ENCODE data around the gene RIN2.
A peak's percentile ranks its signal among the peaks of the same experiment; 100 is the strongest.
"Not testable (repeated sequence)": the region's sequence is repeated elsewhere in the genome, so short reads cannot be mapped to it uniquely, and the experiment has no call there.

RIN2 gene

DNA sequence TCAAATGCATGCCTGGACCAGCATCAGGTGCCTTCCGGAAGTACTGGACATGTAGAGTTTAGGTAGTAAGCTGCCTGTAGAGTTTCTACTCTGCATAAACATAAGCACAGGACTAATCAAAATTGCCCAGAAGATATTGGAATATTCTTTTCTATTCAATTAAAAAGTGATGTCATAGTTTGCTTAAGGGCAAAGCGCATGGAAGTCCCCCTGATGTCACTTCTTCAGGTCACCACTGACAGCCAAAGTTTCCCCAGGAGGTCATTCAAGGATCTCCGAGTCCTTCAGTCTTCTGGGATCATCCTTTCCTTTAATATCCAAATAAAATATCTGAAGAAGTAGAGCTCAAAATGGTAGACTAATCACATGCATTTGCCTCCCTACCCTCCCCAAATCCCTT, 17.5 kb upstream of the RIN2 start:
- FAIRE-seq: no peak

DNA sequence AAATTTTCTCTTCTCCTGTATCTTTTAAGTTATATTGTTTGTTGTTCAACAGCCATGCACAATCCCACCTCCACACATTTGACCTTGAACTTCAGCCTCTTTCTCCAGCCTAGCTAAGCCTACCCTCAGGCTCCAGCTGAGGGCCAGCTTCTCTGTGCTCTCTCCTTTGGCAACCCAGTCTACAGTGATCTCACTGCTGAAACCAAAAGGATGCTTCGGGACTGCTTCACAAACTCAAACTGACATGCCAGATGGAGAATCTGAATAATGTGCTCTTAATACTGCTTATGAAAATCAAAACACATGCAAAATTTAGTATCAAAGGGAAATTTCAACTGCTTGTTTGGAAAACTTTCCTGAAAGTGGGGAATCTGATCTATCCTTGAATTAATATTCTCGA, 16.1 kb upstream of the RIN2 start:
- no peak for FAIRE-seq

DNA sequence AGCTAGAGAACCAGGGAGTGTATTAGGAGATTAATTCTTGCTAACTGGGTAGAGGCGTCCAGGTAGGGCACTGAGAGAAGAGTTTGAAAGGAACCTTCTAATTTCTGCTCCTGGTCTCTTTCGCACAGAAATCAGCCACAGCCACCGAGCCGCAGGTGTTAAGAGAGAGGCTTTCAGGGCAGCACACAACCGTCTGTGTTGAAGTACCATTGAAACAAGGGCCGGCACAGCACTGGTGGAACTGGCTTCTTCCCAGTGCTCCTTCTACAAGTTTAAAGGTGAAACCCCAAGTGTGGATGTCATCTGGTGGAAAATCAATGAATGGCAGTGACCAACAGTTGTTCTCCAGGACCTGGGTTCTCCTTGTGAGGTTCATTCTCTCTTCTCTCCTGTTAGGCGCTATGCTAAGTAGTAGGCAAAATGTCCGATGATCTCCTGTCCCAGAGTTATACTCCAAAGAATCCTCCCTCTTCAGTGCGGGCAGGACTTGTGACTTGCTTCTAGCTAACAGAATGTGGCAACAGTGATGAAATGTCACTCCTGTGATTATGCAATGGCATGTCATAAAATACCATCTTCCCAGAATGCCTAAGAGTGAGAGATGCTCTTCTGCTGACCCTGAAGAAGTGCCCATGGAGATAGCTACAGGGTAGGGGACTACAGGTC, 15.0 kb upstream of the RIN2 start:
- FAIRE-seq: no peak

DNA sequence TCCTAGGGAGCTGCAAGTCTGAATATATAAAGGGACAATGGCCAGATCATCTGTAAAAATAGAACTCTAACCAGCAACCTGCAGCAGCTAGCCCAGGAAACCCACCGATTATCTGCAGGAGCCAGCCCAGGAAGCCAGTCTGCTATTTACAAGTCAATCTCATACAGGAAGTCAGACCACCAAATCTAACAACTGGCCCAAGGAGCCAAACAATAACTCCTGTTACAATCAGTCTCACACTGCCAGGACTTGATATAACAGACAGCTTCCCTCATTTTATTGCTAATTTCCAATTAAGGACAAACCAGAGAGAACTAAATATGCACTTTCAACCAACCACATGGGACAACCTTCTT, 14.4 kb upstream of the RIN2 start:
- no peak for FAIRE-seq

DNA sequence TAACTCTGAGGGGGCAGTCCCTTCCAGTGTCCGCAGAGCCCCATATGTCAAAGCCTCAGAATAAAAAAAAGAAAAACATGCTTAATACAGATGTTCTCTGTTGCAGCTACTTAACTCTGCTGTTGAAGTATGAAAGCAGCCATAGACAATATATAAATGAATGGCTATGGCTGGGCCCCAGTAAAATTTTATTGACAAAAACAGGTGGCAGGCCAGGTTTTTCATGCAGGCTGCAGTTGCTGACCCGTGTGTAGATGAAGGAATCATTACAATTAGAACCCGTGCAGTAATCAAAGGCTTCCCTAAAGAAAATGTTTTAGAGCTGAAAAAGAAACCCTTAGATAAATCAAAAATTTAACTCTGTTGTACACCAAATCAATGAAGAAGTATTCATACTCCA, 13.0 kb upstream of the RIN2 start:
- FAIRE-seq: no peak

DNA sequence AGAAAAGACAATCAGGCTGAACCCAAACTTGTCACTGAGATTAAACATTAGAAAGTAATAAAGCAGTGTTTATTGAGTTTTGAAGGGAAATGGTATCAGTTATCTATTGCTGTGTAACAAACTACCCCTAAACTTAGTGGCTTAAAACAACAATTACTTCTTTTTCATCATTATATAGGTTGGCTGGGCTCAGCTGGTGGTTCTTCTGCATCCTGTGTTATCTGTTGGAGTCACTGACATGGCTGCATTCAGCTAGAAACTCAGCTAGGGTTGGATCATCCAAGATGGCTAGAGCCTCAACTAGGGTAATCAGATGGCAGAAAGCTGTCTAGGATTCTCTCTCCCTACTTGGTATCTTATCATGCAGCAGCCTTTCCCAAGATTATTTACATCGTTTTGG, 12.5 kb upstream of the RIN2 start:
- no peak for FAIRE-seq

DNA sequence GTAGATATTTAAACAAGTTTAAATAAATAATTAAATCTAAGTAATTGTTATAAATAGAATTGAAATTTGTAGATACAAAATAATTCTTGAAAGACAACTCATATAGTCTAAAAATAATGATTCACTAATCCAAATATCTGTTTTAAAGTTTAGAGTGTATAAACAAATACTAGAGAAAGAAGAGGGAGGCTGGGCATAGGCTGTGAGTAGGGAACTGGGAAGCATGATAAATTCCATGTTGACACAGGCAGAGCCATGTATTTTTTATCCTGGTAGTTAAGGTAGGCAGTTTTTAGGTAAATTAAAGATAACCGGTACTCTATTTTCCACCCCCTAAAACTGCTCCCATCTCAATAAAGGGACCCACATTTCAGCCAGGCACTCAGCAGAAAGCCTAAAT, 11.7 kb upstream of the RIN2 start:
- no peak for FAIRE-seq

DNA sequence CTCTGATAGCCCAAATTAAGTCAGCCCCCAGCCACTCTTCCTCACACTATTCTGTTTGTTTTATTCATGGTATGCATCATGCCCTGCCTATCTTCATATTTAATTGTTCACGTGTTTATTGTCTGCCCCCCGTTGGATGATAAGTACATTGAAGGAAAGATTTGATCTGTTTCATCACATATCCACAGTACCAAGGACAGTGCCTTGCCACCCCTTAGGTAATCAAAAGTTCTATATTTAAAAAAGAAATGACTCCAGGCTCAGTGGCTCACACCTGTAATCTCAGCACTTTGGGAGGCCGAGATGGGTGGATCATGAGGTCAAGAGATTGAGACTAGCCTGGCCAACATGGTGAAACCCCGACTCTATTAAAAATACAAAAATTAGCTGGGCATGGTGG, 10.2 kb upstream of the RIN2 start:
- no peak for FAIRE-seq

DNA sequence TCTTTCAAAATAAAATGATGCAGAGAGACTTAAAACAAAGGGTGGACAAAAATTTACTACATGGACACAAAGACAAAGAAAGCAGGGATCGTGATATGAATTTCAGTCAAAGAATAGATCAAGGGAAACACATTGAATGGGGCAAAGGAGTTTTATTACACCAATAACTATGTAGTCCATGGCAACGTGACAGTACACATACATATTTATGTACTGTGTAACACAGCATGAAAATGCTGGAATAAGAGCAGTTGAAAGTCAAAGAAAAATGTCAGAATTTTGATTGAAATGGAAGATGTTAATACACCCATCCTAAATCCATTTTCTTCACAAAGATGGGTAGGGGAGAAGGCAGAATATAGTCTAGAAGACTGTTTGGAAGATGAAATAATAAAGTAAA, 9.4 kb upstream of the RIN2 start:
- FAIRE-seq: no peak

DNA sequence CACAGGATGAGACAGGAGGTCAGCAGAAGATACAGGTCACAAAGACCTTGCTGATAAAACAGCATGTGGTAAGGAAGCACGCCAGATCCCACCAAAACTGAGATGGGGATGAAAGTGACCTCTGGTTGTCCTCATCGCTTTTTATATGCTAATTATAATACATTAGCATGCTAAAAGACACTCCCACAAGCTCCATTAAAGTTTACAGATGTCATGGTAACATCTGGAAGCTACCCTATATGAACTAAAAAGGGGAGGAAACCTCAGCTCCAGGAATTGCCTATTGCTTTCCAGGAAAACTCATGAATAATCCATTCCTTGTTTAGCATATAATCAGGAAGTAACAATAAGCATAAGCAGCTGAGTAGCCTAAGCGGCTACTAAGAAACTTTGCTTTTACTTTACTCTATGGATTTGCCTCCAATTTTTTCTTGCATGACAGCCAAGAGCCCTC, 8.4 kb upstream of the RIN2 start:
- no peak for FAIRE-seq

DNA sequence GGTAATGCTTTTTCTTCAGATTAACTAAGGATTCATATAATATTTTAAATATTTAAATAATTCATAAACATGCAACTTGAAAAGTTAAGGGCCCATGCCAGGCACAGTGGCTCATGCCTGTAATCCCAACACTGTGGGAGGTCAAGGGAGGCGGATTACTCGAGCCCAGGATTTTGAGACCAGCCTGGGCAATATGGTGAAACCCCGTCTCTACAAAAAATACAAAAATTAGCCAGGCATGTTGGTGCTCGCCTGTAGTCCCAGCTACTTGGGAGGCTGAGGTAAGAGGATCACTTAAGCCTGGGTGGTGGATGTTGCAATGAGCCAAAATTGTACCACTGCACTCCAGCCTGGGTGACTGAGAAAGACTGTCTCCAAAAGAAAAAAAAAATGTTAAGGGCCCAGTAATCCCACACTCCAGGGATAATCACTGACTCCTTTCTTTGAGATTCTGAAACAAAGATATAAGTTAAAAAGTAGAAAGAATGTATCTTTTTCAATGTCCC, 7.9 kb upstream of the RIN2 start:
- FAIRE-seq: no peak

DNA sequence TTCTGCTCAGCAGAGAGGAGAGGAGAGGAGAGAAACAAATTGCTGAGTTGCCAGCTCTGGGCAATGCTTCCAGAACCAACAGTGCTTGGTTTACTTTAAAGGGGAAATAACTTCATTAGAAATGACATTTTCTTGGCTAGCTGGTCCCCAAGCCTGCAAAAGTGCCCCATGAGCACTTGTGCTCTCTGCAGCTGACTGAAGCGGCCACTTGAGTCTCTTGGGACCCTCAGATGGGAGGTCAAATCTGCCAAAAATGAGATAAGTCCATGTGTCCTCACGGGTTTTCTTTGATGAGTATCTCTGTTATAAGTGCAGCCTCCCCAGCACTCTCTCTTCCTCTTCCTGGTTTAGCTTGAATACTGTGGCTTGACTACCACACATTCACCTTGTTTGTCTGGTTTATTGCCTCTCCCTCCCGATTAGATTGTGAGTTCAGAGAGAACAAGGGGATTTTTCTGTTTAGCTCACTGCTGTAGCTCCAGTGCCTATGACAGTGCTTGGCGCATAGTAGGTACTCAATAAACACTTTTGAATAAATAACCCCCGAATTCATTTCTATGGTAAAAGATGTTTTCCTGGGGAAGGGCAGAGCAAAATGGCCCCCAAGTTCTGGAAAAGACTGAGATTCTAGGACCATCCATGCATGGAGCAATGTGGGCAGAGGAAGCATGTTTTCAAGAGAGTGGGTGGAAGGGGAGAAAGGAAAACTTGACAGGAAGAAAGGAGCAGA, 7.0 kb upstream of the RIN2 start:
- FAIRE-seq: no peak

DNA sequence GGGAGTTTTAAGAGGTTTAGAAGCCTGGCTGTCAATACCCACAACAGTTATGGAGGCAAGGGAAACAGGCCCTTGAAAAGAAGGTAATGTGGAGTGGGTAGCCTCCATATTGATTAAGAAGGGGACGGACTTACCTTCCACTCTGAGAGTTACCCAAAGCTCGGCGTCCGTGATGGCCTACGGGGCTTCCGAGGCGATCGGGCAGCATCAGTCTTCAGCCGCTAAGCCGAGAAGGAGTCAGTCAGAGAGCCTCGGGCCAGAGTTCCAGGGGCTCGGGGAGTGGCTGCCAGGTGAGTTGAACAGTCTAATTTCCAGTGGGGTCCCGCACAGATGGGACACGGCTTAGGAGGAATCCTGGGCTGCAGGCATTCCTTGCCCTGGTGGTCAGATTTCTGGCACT, 3.9 kb upstream of the RIN2 start:
- FAIRE-seq: not testable (repeated sequence)

DNA sequence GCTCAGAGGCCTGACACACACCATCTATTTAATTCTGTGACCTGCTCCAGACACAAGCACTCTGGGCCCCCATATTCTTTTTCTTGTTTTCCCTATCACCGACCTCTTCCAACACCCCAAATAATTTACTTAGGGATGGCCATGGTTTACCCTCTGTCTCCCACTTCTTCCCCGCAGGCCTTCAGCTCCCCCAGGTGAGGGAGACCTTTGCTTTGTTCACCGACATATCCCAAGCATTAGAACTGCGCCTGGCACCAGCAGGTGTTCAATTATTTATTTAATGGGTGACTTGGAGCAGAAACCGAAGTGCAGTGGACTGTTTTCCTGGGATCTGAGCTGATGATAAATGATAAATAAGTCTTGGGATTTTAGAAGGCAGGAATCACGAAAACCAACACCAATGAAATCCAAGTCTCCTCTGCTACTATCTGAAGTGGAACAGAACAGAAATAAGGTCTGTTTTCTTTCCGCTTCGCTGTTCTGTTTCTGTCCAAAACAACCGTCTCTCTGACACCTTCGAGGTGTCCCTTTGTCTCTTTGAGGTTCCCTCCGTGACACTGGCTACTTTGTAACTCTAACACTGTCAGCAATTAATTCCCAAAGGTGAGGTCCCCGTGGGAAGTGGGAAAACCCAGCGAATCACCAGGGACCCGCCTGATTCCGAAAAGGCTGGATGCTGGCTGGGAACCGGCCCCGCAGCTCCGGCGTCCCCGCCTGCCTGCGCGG, 1.1 kb upstream of the RIN2 start:
- FAIRE-seq: peak; percentile 94

DNA sequence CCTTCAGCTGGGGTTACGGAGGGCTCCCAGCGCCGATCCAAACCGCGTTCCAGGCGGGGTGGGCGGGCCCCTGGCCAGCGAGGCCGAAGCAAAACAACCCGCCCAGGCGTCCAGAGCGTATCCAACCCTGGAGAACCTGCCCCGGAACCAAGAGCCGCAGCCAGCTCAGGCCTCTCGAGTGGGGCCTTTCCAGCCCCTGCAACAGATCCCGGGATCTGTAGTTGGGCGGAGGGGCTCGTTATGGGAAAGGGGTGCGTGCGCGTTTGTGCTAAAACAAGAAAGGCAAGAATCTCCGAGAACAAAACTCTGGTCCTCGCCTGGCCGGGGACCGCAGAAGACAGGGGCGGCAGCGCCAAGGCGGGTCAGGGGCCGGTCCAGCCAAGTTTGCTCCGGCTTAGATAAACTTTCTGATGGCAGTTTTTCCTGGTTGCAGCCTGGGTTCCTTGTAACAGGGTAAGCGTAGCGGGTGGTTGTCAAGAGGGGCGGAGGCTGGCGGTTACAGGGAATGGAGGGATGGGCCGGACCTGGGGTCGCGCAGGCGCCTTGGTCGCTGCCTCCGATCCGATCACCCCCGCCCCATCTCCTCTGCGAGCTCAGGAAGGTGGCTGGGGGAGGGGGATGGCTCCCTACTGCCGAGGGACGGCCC, 448 bp upstream of the RIN2 start:
- peak; percentile 30 for FAIRE-seq

DNA sequence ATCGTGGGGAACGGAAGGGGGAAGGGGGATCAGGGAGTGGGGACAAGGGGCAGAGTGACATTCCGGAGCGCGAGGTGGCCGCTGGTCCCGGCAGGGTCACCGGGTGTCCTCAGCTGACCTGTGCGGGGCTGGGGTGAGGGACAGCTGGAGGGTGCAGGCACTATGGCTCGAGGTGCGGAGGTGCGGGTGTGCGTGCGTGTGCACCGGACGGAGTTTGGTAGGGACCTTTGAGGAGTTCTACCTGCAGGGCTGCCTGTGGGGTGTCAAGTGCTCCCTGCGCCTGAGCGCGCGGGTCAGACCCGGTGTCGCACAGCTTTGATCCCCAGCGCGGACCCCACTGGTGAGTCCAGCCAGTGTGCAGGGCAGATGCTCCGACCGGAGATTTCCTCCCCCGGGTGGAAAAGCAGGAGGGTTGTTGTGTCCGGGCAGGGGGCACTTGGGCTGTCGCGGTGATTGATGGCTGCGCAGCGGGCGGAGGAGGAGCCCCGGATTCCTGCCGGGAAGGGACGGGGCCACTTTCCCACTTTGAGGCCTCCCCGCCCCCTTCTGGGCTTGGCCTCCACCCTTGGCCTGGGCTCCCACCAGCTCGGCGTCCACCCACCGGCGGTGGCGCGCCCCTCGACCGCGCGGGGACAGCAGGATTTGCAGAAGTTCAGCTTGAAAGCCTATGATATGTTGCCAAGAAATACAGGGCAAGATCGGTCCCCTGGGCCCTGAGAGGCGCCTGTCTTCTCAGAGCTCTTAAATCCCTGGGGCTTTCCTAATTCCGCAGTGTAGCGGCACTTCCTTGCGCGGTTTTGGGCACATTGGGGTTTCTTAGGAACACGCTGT, 658 bp downstream of the RIN2 start:
- FAIRE-seq: no peak

DNA sequence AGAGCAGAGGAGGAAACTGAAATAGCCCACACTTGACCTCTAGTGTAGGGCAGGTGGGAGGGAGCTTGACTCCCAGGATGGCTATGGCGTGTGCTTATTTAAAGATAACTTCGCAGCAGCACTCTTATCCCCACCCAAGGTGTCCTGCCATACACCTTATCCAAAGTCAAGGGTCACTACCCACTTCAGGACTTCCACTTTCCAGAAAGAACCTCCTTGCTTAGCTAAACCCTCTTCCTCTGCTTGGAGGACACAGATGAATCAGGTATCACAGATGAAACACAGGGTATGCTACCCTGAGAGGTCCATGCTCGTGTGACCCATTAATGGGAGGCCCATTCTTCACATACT, 2.3 kb downstream of the RIN2 start:
- FAIRE-seq: no peak

DNA sequence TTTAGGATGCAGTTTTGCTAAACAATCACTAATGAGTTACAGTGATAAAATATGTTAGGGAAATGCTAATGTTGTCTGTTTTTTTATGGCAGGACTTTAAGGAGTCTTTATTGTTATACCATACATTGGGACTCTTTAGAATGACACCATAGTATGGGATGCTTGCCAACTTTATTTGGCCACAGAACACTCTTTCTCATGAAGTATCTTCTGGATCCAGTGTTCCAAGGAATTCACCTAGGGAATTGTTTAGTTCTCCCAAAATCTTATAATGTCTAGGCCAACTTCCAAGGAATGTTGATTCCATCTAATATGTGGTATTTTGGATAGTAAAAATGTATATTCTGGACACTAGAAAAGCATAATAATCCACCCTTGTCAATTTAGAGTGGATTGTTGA, 3.3 kb downstream of the RIN2 start:
- FAIRE-seq: no peak

DNA sequence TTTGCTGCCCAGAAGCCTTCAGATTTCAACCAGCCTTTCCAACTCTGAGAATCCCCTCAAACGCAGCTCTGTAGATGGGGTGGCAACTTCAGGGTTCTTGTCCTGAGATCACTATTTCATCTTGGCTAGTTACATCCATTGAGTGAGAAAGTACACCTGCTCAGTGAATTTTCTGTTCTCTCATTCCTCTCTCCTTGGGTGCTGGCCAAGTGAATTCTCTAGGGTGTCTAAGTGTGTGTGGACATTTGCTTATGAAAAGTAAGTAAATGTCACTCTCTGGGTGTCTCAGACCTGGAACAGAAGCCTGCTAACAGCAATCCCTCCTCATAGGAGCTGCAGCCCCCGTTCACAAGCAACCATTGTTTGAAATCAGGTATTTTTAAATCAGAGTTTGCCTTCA, 3.8 kb downstream of the RIN2 start:
- FAIRE-seq: no peak

DNA sequence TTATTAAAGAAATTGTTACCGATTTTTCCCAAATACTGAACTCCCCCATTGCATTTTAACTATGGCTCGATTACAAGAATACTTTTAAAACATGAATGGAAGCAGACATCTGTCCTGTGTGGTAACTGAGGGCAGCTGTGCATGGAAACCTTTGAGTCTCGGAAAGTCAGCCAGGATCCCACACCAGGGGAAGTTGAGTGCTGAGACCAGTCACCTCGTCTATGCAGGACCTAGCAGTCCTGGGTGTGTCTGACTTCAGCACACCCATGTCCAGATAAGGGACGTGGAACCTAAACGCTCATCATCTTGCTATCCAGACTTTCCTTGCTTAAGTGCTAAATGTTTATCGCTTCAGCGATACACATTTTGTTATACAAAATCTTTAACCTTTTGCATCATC, 6.1 kb downstream of the RIN2 start:
- no peak for FAIRE-seq

DNA sequence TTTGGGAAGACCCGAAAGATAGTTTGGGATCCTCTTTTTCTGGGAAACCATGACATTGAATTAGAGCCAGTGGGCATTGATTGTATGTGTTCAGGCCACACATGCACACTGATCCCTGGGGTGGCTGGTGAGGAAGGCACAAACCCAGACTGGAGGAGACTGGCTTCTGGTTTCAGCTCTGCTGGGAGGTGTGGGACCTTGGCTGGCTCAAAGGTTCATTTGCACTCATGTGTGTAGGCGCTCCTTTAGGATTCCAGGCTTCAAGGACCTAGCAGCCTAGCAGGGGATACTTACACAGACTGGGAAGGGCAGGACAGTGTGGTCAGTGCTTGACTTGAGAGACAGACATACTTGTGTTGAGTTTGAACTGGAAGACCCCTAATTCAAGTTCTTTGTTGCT, 7.2 kb downstream of the RIN2 start:
- no peak for FAIRE-seq

DNA sequence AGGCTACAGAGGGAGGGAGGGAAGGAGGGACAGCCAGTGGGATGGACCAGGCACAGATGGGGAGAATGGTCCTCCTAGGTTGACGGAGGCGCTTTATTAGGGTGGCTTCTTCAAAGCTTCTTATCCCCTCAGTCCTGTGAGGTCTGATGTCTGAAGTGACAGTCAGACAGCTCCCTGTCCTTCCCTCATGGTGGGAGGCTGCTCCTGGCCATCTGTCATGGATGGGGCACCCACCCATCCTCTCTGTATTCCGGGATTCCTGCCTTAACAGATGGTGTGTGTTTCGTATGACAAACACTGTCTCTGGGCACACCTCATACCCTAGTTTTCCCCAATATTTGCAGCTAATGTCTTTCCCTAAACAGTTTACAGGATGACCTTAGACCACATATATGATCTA, 7.9 kb downstream of the RIN2 start:
- FAIRE-seq: no peak

DNA sequence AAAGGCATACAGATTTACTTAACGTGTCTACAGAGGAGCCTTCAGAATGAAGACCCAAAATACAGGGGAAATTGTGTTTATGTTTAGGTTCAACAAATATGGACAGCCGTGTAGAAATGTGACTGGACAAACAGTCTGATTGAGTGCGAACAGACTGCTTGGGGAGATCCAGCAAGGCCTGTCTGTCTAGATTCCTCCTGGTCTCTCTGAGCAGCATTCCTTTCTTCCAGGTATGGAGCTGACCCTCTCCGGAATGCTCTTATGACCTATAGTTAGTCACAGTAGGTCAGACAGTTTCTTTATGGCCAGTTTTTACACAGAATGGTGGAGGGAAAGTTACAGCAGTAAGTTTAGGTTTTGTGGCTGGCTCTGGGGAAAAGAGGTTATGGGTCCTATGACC, 9.0 kb downstream of the RIN2 start:
- no peak for FAIRE-seq

Measured in islet of Langerhans (tissue), 1 donor.